ENCODE results near the gene KCNK17.

The KCNK17 gene

GRCh38 chr6:39260953-39261352, 53.3 kb downstream of the KCNK17 start:
- Histone ChIP-seq H3K27me3 (ENCODE audit: control insufficient read depth, insufficient read depth, low read length) (no peaks in the 10 kb centered on the region), H3K36me3 (ENCODE audit: insufficient read depth, low read length) (no peaks in the 10 kb centered on the region)

GRCh38 chr6:39260456-39260855, 53.8 kb downstream of the KCNK17 start:
- Histone ChIP-seq H3K9ac (ENCODE audit: low read depth, low read length) (no peak overlapping the region), H3K4me2 (ENCODE audit: low read length) (no peak overlapping the region), H3K9me3 (replicated peaks; ENCODE audit: low read length) (no peaks in the 10 kb centered on the region), H3K4me1 (ENCODE audit: control insufficient read depth, insufficient read depth, low read length) (no peaks in the 10 kb centered on the region), H3K4me3 (ENCODE audit: low read length) (no peak overlapping the region), H3K27me3 (ENCODE audit: control insufficient read depth, insufficient read depth, low read length) (no peaks in the 10 kb centered on the region), H3K36me3 (ENCODE audit: insufficient read depth, low read length) (no peaks in the 10 kb centered on the region)

More at GRCh38 chr6:39260953-39261352, 53.3 kb downstream of the KCNK17 start:
- Histone ChIP-seq H3K4me3 (ENCODE audit: low read length) (no peak overlapping the region), H3K4me1 (ENCODE audit: control insufficient read depth, insufficient read depth, low read length) (no peaks in the 10 kb centered on the region), H3K4me2 (ENCODE audit: low read length) (no peak overlapping the region), H3K9me3 (replicated peaks; ENCODE audit: low read length) (no peaks in the 10 kb centered on the region), H3K9ac (ENCODE audit: low read depth, low read length) (no peak overlapping the region)

DNA sequence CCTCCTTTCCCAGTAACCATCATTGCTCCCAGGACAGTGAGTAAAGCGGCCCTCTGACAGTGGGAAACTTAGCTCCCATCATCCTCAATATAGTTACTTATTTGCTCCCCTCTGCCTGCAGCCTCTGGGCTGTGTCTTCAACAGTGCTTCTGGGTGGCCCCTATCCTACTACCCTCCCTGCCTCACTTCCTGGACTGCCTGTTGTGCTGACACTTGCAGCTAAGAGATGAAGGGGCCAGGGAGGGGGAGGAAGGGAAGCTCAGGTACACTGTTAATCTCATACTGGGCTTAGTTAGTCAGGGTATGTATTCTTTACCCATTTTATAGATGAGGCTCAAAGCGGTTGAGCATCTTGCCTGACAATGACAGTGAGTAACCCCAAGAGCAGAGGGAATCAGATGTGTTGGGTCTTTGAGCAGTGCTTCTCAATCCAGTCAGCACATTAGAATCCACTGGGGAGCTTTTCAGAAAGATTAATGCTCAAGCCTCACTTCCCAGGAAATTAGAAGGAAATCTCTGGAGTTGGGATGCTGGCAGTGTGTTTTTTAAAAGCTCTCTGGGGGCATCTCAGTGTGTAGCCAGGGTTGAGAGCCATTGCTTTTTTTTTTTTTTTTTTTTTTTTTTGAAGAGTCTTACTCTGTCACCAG, 57.8 kb downstream of the KCNK17 start:
- Histone ChIP-seq H3K9me3 (replicated peaks; ENCODE audit: low read length) (no peaks in the 10 kb centered on the region), H3K4me3 (ENCODE audit: low read length) (no peak overlapping the region), H3K4me2 (ENCODE audit: low read length) (no peak overlapping the region), H3K36me3 (ENCODE audit: insufficient read depth, low read length) (no peaks in the 10 kb centered on the region), H3K4me1 (ENCODE audit: control insufficient read depth, insufficient read depth, low read length) (no peaks in the 10 kb centered on the region), H3K9ac (ENCODE audit: low read depth, low read length) (no peak overlapping the region), H3K27me3 (ENCODE audit: control insufficient read depth, insufficient read depth, low read length) (no peaks in the 10 kb centered on the region)

GRCh38 chr6:39254999-39255535, 59.2 kb downstream of the KCNK17 start:
- H3K27me3 ChIP-seq (ENCODE audit: control insufficient read depth, insufficient read depth, low read length), result no peaks in the 10 kb centered on the region
- H3K36me3 ChIP-seq (ENCODE audit: insufficient read depth, low read length), result no peaks in the 10 kb centered on the region
- no peak overlapping the region for H3K4me3 ChIP-seq (ENCODE audit: low read length)
- H3K4me2 ChIP-seq (ENCODE audit: low read length), result no peak overlapping the region
- no peaks in the 10 kb centered on the region for H3K4me1 ChIP-seq (ENCODE audit: control insufficient read depth, insufficient read depth, low read length)
- H3K9ac ChIP-seq (ENCODE audit: low read depth, low read length), result no peak overlapping the region
- no peaks in the 10 kb centered on the region for H3K9me3 ChIP-seq (replicated peaks; ENCODE audit: low read length)

- H3K4me2 ChIP-seq (ENCODE audit: low read length), result no peak overlapping the region
- no peaks in the 10 kb centered on the region for H3K27me3 ChIP-seq (ENCODE audit: control insufficient read depth, insufficient read depth, low read length)
- H3K9me3 ChIP-seq (replicated peaks; ENCODE audit: low read length), result no peaks in the 10 kb centered on the region
- no peak overlapping the region for H3K9ac ChIP-seq (ENCODE audit: low read depth, low read length)
- H3K36me3 ChIP-seq (ENCODE audit: insufficient read depth, low read length), result no peaks in the 10 kb centered on the region
- no peaks in the 10 kb centered on the region for H3K4me1 ChIP-seq (ENCODE audit: control insufficient read depth, insufficient read depth, low read length)
- H3K4me3 ChIP-seq (ENCODE audit: low read length), result no peak overlapping the region
These were observed 62.8 kb downstream of the KCNK17 start for GRCh38 chr6:39251406-39251805.

DNA sequence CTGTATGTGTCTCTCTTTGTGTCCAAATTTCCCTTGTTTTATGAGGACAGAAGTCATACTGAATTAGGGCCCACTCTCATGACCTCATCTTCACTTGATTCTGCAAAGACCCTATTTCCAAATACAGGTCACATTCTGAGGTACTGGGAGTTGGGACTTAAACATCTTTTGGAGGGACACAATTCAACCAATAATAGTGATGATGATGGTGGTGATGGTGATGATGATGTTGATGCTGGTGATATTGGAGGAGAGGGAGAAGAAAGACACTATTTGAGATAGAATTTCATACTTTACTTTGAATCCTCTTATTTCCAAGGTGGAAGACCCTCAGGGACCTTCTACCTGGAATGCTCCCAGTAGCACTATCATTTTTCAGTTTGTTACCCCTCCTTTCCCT, 63.7 kb downstream of the KCNK17 start:
- Histone ChIP-seq H3K4me1 (ENCODE audit: control insufficient read depth, insufficient read depth, low read length) (no peaks in the 10 kb centered on the region), H3K9me3 (replicated peaks; ENCODE audit: low read length) (no peaks in the 10 kb centered on the region), H3K4me2 (ENCODE audit: low read length) (no peak overlapping the region), H3K36me3 (ENCODE audit: insufficient read depth, low read length) (no peaks in the 10 kb centered on the region), H3K4me3 (ENCODE audit: low read length) (no peak overlapping the region), H3K27me3 (ENCODE audit: control insufficient read depth, insufficient read depth, low read length) (no peaks in the 10 kb centered on the region), H3K9ac (ENCODE audit: low read depth, low read length) (no peak overlapping the region)

DNA sequence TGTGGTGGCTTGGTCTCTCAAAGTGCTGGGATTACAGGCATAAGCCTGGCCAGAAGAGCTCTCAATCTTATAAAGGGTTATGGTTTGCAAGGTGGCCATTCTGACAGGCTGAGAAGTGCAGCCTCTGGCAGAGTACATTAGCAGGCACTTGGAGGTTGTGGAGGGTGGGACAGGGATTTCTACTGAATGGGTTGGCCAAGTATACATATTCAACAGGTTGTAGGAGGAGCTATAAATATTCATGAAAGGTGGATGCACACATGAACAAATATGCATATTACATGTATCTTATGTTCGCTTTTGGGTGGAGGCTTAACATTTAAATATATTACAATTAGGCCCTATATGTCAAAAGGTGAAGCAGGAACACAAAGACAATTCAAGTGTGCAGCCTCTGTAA, 64.9 kb downstream of the KCNK17 start:
- Histone ChIP-seq H3K27me3 (ENCODE audit: control insufficient read depth, insufficient read depth, low read length) (no peaks in the 10 kb centered on the region), H3K9me3 (replicated peaks; ENCODE audit: low read length) (no peaks in the 10 kb centered on the region), H3K36me3 (ENCODE audit: insufficient read depth, low read length) (no peaks in the 10 kb centered on the region), H3K4me3 (ENCODE audit: low read length) (no peak overlapping the region), H3K9ac (ENCODE audit: low read depth, low read length) (no peak overlapping the region), H3K4me2 (ENCODE audit: low read length) (no peak overlapping the region), H3K4me1 (ENCODE audit: control insufficient read depth, insufficient read depth, low read length) (no peaks in the 10 kb centered on the region)
